ENCODE measurements around the gene TMEM132D. TPM values are rescaled to one million over a fixed set of nuclear protein-coding genes. Genes with fewer than 3 reads are reported as not detected.

The TMEM132D gene
- total RNA-seq, 1 donor from 2014 or later, result not detected

DNA sequence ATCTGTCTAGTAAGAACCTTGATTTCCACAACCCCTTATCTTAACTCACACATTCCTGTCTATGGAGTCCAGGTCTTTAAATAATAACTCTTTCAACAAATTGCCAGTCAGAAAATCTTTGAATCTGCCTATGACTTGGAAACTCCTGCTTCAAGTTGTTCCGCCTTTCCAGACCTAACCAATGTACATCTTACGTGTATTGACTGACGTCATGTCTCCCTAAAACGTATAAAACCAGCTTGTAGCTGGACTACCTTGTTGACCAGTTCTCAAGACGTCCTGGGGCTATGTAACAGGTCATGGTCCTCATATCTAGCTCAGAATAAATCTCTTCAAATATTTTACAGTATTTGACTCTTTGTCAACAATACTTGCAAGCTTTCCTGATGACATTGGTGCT lies 337.0 kb downstream of the TMEM132D start:
- no peak overlapping the region for H3K27ac Mint-ChIP-seq (ENCODE audit: unreplicated experiment)
- no peaks in the 10 kb centered on the region for H4K20me1 ChIP-seq (ENCODE audit: insufficient read depth, low read length)
- no peak overlapping the region for H3K9ac ChIP-seq (ENCODE audit: low read length)
- no peak overlapping the region for H3K4me2 ChIP-seq (ENCODE audit: low read length)
- H3K9me3 ChIP-seq (ENCODE audit: insufficient read depth, low read depth, low read length), result no peaks in the 10 kb centered on the region
- TF ChIP-seq EZH2 (IDR thresholded peaks at IDR 0.05; ENCODE audit: insufficient read depth, low read length), result no peak
- TF ChIP-seq, protein P1, sequence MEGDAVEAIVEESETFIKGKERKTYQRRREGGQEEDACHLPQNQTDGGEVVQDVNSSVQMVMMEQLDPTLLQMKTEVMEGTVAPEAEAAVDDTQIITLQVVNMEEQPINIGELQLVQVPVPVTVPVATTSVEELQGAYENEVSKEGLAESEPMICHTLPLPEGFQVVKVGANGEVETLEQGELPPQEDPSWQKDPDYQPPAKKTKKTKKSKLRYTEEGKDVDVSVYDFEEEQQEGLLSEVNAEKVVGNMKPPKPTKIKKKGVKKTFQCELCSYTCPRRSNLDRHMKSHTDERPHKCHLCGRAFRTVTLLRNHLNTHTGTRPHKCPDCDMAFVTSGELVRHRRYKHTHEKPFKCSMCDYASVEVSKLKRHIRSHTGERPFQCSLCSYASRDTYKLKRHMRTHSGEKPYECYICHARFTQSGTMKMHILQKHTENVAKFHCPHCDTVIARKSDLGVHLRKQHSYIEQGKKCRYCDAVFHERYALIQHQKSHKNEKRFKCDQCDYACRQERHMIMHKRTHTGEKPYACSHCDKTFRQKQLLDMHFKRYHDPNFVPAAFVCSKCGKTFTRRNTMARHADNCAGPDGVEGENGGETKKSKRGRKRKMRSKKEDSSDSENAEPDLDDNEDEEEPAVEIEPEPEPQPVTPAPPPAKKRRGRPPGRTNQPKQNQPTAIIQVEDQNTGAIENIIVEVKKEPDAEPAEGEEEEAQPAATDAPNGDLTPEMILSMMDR (IDR thresholded peaks at IDR 0.05; ENCODE audit: insufficient read depth, low read depth, low read length), result no peak
- no peak overlapping the region for H3K4me3 Mint-ChIP-seq (ENCODE audit: unreplicated experiment)
- no peaks in the 10 kb centered on the region for H3K79me2 ChIP-seq (ENCODE audit: insufficient read depth, low read length)
- H3K4me3 ChIP-seq (ENCODE audit: insufficient read depth, low read depth, low read length), result no peak overlapping the region
- no peaks in the 10 kb centered on the region for H3K27me3 ChIP-seq (ENCODE audit: insufficient read depth, low read length)
- H3K9me3 Mint-ChIP-seq (ENCODE audit: unreplicated experiment), result peaks cover 15% of the 10 kb centered on the region
- no peaks in the 10 kb centered on the region for H3K4me1 Mint-ChIP-seq (ENCODE audit: low read depth, unreplicated experiment)
- no peak overlapping the region for H3K27ac ChIP-seq (ENCODE audit: low read depth, low read length)
- peaks cover 12% of the 10 kb centered on the region for H3K4me1 ChIP-seq (ENCODE audit: insufficient read depth, low read length)
- no peak overlapping the region for H2AFZ ChIP-seq (ENCODE audit: low read depth, low read length)
- H3K36me3 ChIP-seq (ENCODE audit: insufficient read depth, low read length), result no peaks in the 10 kb centered on the region
- DNase-seq (ENCODE audit: low read depth) (no peak), FAIRE-seq (no peak)
- no peaks in the 10 kb centered on the region for H3K27me3 Mint-ChIP-seq (ENCODE audit: low read depth, unreplicated experiment)
- H3K36me3 Mint-ChIP-seq (ENCODE audit: low read depth, unreplicated experiment), result no peaks in the 10 kb centered on the region

DNA sequence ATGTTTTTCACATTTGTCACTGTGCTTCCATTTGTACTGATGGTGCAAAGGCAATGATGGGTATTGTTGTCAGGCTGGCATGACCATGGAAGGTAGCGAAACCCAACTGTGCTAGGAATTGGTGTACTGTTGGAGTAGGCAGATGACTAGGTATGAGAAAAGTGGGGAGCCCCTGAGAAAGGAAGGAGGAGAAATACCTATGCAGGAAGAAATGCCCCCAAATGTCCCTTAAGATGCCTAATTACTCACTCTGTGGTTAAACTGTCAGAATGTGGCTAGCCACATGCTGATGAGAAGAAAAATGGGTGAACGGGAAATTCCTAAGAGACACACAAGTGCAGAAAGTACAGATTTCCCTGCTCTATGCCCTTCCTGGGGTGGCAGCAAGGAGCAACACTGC lies 339.1 kb downstream of the TMEM132D start:
- Histone ChIP-seq H4K20me1 (ENCODE audit: insufficient read depth, low read length) (no peaks in the 10 kb centered on the region), H3K27me3 (ENCODE audit: insufficient read depth, low read length) (no peaks in the 10 kb centered on the region), H3K36me3 (ENCODE audit: insufficient read depth, low read length) (no peaks in the 10 kb centered on the region), H3K4me2 (ENCODE audit: low read length) (peak overlapping the region; percentile 13), H3K4me3 (ENCODE audit: insufficient read depth, low read depth, low read length) (no peak overlapping the region), H3K4me1 (ENCODE audit: insufficient read depth, low read length) (peaks cover 12% of the 10 kb centered on the region), H3K27ac (ENCODE audit: low read depth, low read length) (no peak overlapping the region), H3K9me3 (ENCODE audit: insufficient read depth, low read depth, low read length) (no peaks in the 10 kb centered on the region), H3K9ac (ENCODE audit: low read length) (no peak overlapping the region), H3K79me2 (ENCODE audit: insufficient read depth, low read length) (no peaks in the 10 kb centered on the region), H2AFZ (ENCODE audit: low read depth, low read length) (no peak overlapping the region)
- TF ChIP-seq EZH2 (IDR thresholded peaks at IDR 0.05; ENCODE audit: insufficient read depth, low read length), result no peak
- TF ChIP-seq, protein P1 (IDR thresholded peaks at IDR 0.05; ENCODE audit: insufficient read depth, low read depth, low read length), result no peak
- H3K27ac Mint-ChIP-seq (ENCODE audit: unreplicated experiment), result no peak overlapping the region
- H3K4me3 Mint-ChIP-seq (ENCODE audit: unreplicated experiment), result no peak overlapping the region
- H3K36me3 Mint-ChIP-seq (ENCODE audit: low read depth, unreplicated experiment), result no peaks in the 10 kb centered on the region
- peaks cover 15% of the 10 kb centered on the region for H3K9me3 Mint-ChIP-seq (ENCODE audit: unreplicated experiment)
- H3K4me1 Mint-ChIP-seq (ENCODE audit: low read depth, unreplicated experiment), result no peaks in the 10 kb centered on the region
- H3K27me3 Mint-ChIP-seq (ENCODE audit: low read depth, unreplicated experiment), result no peaks in the 10 kb centered on the region
- no peak for FAIRE-seq
- peak; percentile 14 for DNase-seq (ENCODE audit: low read depth)

DNA sequence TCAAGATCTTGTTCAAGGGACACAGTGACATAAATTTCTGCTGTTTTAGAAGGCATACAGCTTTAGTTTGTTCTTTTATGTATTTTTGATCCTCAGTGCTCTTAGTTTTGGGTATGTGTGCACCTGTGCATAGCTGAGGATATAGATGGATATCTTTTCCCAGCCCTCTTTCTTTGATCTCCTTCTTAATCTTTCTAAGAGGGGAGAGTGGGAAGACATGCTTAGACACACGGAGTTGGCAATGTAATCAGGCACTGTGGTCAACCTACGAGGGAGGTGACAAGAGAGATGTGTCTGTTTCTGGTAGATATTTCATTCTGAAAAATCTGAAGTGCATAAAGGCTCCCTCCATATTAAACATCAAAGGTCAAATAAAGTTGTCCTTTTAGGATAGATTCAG lies 340.6 kb downstream of the TMEM132D start:
- peaks cover 19% of the 10 kb centered on the region for H3K9me3 Mint-ChIP-seq (ENCODE audit: unreplicated experiment)

More for the DNA sequence above, 340.6 kb downstream of the TMEM132D start:
- Histone ChIP-seq H3K27me3 (ENCODE audit: insufficient read depth, low read length) (no peaks in the 10 kb centered on the region), H3K4me3 (ENCODE audit: insufficient read depth, low read depth, low read length) (no peak overlapping the region), H3K79me2 (ENCODE audit: insufficient read depth, low read length) (no peaks in the 10 kb centered on the region), H3K27ac (ENCODE audit: low read depth, low read length) (no peak overlapping the region), H2AFZ (ENCODE audit: low read depth, low read length) (no peak overlapping the region), H3K4me2 (ENCODE audit: low read length) (no peak overlapping the region), H3K4me1 (ENCODE audit: insufficient read depth, low read length) (peaks cover 16% of the 10 kb centered on the region), H3K9me3 (ENCODE audit: insufficient read depth, low read depth, low read length) (no peaks in the 10 kb centered on the region), H4K20me1 (ENCODE audit: insufficient read depth, low read length) (no peaks in the 10 kb centered on the region), H3K36me3 (ENCODE audit: insufficient read depth, low read length) (no peaks in the 10 kb centered on the region), H3K9ac (ENCODE audit: low read length) (no peak overlapping the region)
- H3K27ac Mint-ChIP-seq (ENCODE audit: unreplicated experiment), result no peak overlapping the region
- no peaks in the 10 kb centered on the region for H3K27me3 Mint-ChIP-seq (ENCODE audit: low read depth, unreplicated experiment)
- H3K36me3 Mint-ChIP-seq (ENCODE audit: low read depth, unreplicated experiment), result no peaks in the 10 kb centered on the region
- no peaks in the 10 kb centered on the region for H3K4me1 Mint-ChIP-seq (ENCODE audit: low read depth, unreplicated experiment)
- TF ChIP-seq, protein P1 (IDR thresholded peaks at IDR 0.05; ENCODE audit: insufficient read depth, low read depth, low read length), result no peak
- TF ChIP-seq EZH2 (IDR thresholded peaks at IDR 0.05; ENCODE audit: insufficient read depth, low read length), result no peak
- FAIRE-seq (no peak), DNase-seq (ENCODE audit: low read depth) (no peak)
- H3K4me3 Mint-ChIP-seq (ENCODE audit: unreplicated experiment), result no peak overlapping the region

All from astrocyte (in vitro differentiated cells and primary cell).